ENCODE measurements around the gene BSX.

GRCh38 chr11:122978299-122978620 lies 3.4 kb downstream of the BSX start:
- TF ChIP-seq CTCF (conservative IDR thresholded peaks at IDR 0.05; ENCODE audit: low read depth, low read length) = no peak
- no peak for TF ChIP-seq EZH2 (IDR thresholded peaks at IDR 0.05; ENCODE audit: borderline replicate concordance, low read depth, low read length, poor library complexity, severe bottlenecking)
